ENCODE results near the gene BHMT. TPM values are rescaled to one million over a fixed set of nuclear protein-coding genes. Genes with fewer than 3 reads are reported as not detected.

BHMT gene
- total and polyA plus RNA-seq, 7 donors = 0.12 TPM; not detected in 6

- WGBS, 3 donors = 77 to 85% (median 83%) methylated on average over 3 of the region's 3 CpGs
- ATAC-seq (no peak), DNase-seq (no peak)
- H3K4me3 ChIP-seq = no peak overlapping the region
- H3K27me3 ChIP-seq (ENCODE audit: insufficient read depth in 3 of 3, low read length in 2 of 3) = no peaks in the 10 kb centered on the region
- H3K9me3 ChIP-seq = peaks cover 4% of the 10 kb centered on the region
- no peaks in the 10 kb centered on the region for H3K4me1 ChIP-seq
- TF ChIP-seq CTCF (IDR thresholded peaks at IDR 0.05) = no peak
- intact Hi-C loops (cut with DNase I) = loop anchor here in 1 of 2 donors (10.0 kb wide), 1 partner anchor 314 kb away; no protein-coding TSS in a partner anchor
- no peaks in the 10 kb centered on the region for H3K36me3 ChIP-seq (ENCODE audit: insufficient read depth in 1 of 2, low read depth in 1 of 2)
- no peak overlapping the region for H3K27ac ChIP-seq
These were observed 28.9 kb downstream of the BHMT start for GRCh38 chr5:79140553-79140952.

- Histone ChIP-seq H3K36me3 (ENCODE audit: insufficient read depth in 1 of 2, low read depth in 1 of 2) (no peaks in the 10 kb centered on the region), H3K4me1 (no peaks in the 10 kb centered on the region), H3K4me3 (no peak overlapping the region), H3K27ac (no peak overlapping the region), H3K9me3 (peaks cover 4% of the 10 kb centered on the region), H3K27me3 (ENCODE audit: insufficient read depth in 3 of 3, low read length in 2 of 3) (no peaks in the 10 kb centered on the region)
- 74 to 86% (median 80%) methylated on average over 6 of the region's 6 CpGs for WGBS, 3 donors
- intact Hi-C loops (cut with DNase I) = loop anchor here in 1 of 2 donors (10.0 kb wide), 1 partner anchor 311 kb away; no protein-coding TSS in a partner anchor
- no peak for ATAC-seq
- DNase-seq = no peak
- TF ChIP-seq CTCF (IDR thresholded peaks at IDR 0.05) = no peak
These were observed 32.2 kb downstream of the BHMT start for GRCh38 chr5:79143684-79144379.

GRCh38 chr5:79147076-79147475 lies 35.5 kb downstream of the BHMT start:
- DNase-seq (no peak), ATAC-seq (no peak)
- H3K4me1 ChIP-seq = no peaks in the 10 kb centered on the region
- no peaks in the 10 kb centered on the region for H3K9me3 ChIP-seq
- H3K27me3 ChIP-seq (ENCODE audit: insufficient read depth in 3 of 3, low read length in 2 of 3) = no peaks in the 10 kb centered on the region
- TF ChIP-seq CTCF (IDR thresholded peaks at IDR 0.05) = no peak
- H3K27ac ChIP-seq = no peak overlapping the region
- H3K36me3 ChIP-seq (ENCODE audit: insufficient read depth in 1 of 2, low read depth in 1 of 2) = no peaks in the 10 kb centered on the region
- H3K4me3 ChIP-seq = no peak overlapping the region
- intact Hi-C loops (cut with DNase I) = loop anchor here in 1 of 2 donors (10.0 kb wide), 1 partner anchor 308 kb away; no protein-coding TSS in a partner anchor

- no peaks in the 10 kb centered on the region for H3K4me1 ChIP-seq
- H3K36me3 ChIP-seq (ENCODE audit: insufficient read depth in 1 of 2, low read depth in 1 of 2) = no peaks in the 10 kb centered on the region
- DNase-seq (no peak), ATAC-seq (no peak)
- H3K4me3 ChIP-seq = no peak overlapping the region
- intact Hi-C loops (cut with DNase I) = loop anchor here in 1 of 2 donors (10.0 kb wide), 1 partner anchor 305 kb away; no protein-coding TSS in a partner anchor
- H3K27ac ChIP-seq = no peak overlapping the region
- H3K9me3 ChIP-seq = no peaks in the 10 kb centered on the region
- 84 to 92% (median 90%) methylated on average over 3 of the region's 3 CpGs for WGBS, 3 donors
- no peaks in the 10 kb centered on the region for H3K27me3 ChIP-seq (ENCODE audit: insufficient read depth in 3 of 3, low read length in 2 of 3)
- TF ChIP-seq CTCF (IDR thresholded peaks at IDR 0.05) = no peak
These were observed 37.8 kb downstream of the BHMT start for GRCh38 chr5:79149433-79149832.

Data from psoas muscle (tissue), 8 donors.